Vagina (tissue), 2 donors: ENCODE data around the gene PANK1. TPM values are rescaled to one million over a fixed set of nuclear protein-coding genes. Genes with fewer than 3 reads are reported as not detected.
A peak's percentile ranks its signal among the peaks of the same experiment; 100 is the strongest.

Source experiments
- DNase-seq, 2 donors: peaks; one replicate each; pipeline ENCODE4 v3.0.0-alpha.2; 2017; ENCODE audit errors: extremely low spot score in 2 of 2
- H3K27ac ChIP-seq: fragments of 200-600 bp; sonication (generic); one replicate; pipeline ENCODE4 v1.5.1; 2019
- H3K27me3 ChIP-seq: fragments of 200-600 bp; sonication (generic); one replicate; pipeline ENCODE4 v1.5.1; 2019
- H3K36me3 ChIP-seq, 2 donors: fragments of 200-600 bp; sonication (generic); one replicate each; pipeline ENCODE4 v1.5.1; 2017 to 2019
- H3K4me1 ChIP-seq: fragments of 200-600 bp; sonication (generic); one replicate; pipeline ENCODE4 v1.5.1; 2019
- H3K4me3 ChIP-seq, 2 donors: fragments of 200-600 bp; sonication (generic); 1 replicate in 1 of 2; 2 replicates in 1 of 2; pipeline ENCODE4 v1.5.1; 2016 to 2019
- H3K9me3 ChIP-seq: fragments of 200-600 bp; sonication (generic); one replicate; pipeline ENCODE4 v1.5.1; 2019
- CTCF ChIP-seq, 3 experiments: fragments of 450-650 bp in 2 of 3; fragments of 200-600 bp in 1 of 3; sonication (generic) in 1 of 3; IDR thresholded peaks; one replicate each; pipeline ENCODE4 v1.5.1; 2017 to 2019; ENCODE audit warnings: antibody characterized with exemption in 3 of 3, mild to moderate bottlenecking in 2 of 3, moderate library complexity in 2 of 3
- POLR2A ChIP-seq, 2 donors: fragments of 450-650 bp; IDR thresholded peaks; one replicate each; pipeline ENCODE4 v1.6.1; 2017; ENCODE audit warnings: antibody characterized with exemption in 2 of 2, mild to moderate bottlenecking in 2 of 2, moderate library complexity in 2 of 2
- POLR2AphosphoS5 ChIP-seq, 2 donors: sonication (generic); formaldehyde crosslinking; IDR thresholded peaks; one replicate each; pipeline ENCODE4 v1.9.0; 2017; ENCODE audit warnings: antibody characterized with exemption in 2 of 2, mild to moderate bottlenecking in 2 of 2, low read depth in 1 of 2; ENCODE audit not compliant: insufficient read depth in 1 of 2
- intact Hi-C: fragments of 100-400 bp; cut with DNase I; formaldehyde crosslinking; loops from one replicate; pipeline ENCODE4 v1.15.1; 2023
- total RNA-seq: library from RNA; depleted of rRNA; stranded (reverse); fragments of >200 nt; gene quantifications from one replicate; pipeline ENCODE4 v1.2.3, GENCODE V29; 2016

The PANK1 gene
- total RNA-seq, 1 donor from 2014 or later = 10.3 TPM

- no peak overlapping the region for H3K4me3 ChIP-seq
- no peak for DNase-seq
- intact Hi-C loops = no loop called here
- TF ChIP-seq CTCF (IDR thresholded peaks at IDR 0.05) = no peak
- no peak for TF ChIP-seq POLR2A (IDR thresholded peaks at IDR 0.05)
- no peak for TF ChIP-seq POLR2AphosphoS5 (IDR thresholded peaks at IDR 0.05; ENCODE audit: insufficient read depth in 1 of 2, low read depth in 1 of 2)
- peaks cover 10% of the 10 kb centered on the region for H3K4me1 ChIP-seq
- H3K9me3 ChIP-seq = peaks cover 2% of the 10 kb centered on the region
- no peaks in the 10 kb centered on the region for H3K36me3 ChIP-seq
- no peak overlapping the region for H3K27ac ChIP-seq
- H3K27me3 ChIP-seq = no peaks in the 10 kb centered on the region
Measured at GRCh38 chr10:89649051-89649450, 4.0 kb upstream of the PANK1 start.

GRCh38 chr10:89648074-89648473, 3.0 kb upstream of the PANK1 start:
- H3K27me3 ChIP-seq = no peaks in the 10 kb centered on the region
- H3K36me3 ChIP-seq = no peaks in the 10 kb centered on the region
- TF ChIP-seq POLR2AphosphoS5 (IDR thresholded peaks at IDR 0.05; ENCODE audit: insufficient read depth in 1 of 2, low read depth in 1 of 2) (no peak), POLR2A (IDR thresholded peaks at IDR 0.05) (no peak), CTCF (IDR thresholded peaks at IDR 0.05) (no peak)
- no peak overlapping the region for H3K27ac ChIP-seq
- peaks cover 16% of the 10 kb centered on the region for H3K4me1 ChIP-seq
- no peak overlapping the region for H3K4me3 ChIP-seq
- no peak for DNase-seq
- intact Hi-C loops = no loop called here
- peaks cover 2% of the 10 kb centered on the region for H3K9me3 ChIP-seq

GRCh38 chr10:89646889-89647657, 2.0 kb upstream of the PANK1 start:
- intact Hi-C loops = no loop called here
- no peak for DNase-seq
- Histone ChIP-seq H3K4me1 (peaks cover 19% of the 10 kb centered on the region), H3K27ac (no peak overlapping the region), H3K36me3 (no peaks in the 10 kb centered on the region), H3K9me3 (peaks cover 2% of the 10 kb centered on the region), H3K4me3 (no peak overlapping the region), H3K27me3 (no peaks in the 10 kb centered on the region)
- no peak for TF ChIP-seq POLR2AphosphoS5 (IDR thresholded peaks at IDR 0.05; ENCODE audit: insufficient read depth in 1 of 2, low read depth in 1 of 2)
- no peak for TF ChIP-seq POLR2A (IDR thresholded peaks at IDR 0.05)
- no peak for TF ChIP-seq CTCF (IDR thresholded peaks at IDR 0.05)

DNA sequence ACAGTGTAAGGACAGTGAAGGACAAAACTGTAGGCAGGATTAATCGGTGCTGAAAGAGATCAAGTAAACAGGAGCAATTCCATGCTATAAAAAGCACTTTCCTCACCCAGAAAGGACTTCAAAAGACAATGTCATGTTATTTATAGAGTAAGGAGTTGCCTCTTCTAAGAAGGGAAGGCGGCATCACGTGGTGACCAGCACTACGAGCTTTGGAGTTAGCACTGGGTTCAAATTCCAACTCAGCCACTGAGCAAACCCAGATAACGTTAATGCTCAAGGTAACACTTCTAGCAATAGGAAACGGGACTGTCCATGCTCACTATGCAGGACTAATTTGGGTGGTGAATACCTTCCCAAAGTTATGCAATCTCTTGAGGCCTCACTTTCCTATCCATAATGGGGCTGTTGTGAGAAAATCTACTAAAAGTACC, 715 bp upstream of the PANK1 start:
- no peaks in the 10 kb centered on the region for H3K27me3 ChIP-seq
- TF ChIP-seq CTCF (IDR thresholded peaks at IDR 0.05) (no peak), POLR2AphosphoS5 (IDR thresholded peaks at IDR 0.05; ENCODE audit: insufficient read depth in 1 of 2, low read depth in 1 of 2) (no peak), POLR2A (IDR thresholded peaks at IDR 0.05) (no peak)
- peak overlapping the region; percentile 74 for H3K27ac ChIP-seq
- H3K36me3 ChIP-seq = no peaks in the 10 kb centered on the region
- H3K4me3 ChIP-seq = peak overlapping the region; percentile 66
- intact Hi-C loops = no loop called here
- peaks cover 2% of the 10 kb centered on the region for H3K9me3 ChIP-seq
- H3K4me1 ChIP-seq = peaks cover 19% of the 10 kb centered on the region
- no peak for DNase-seq

- peaks cover 19% of the 10 kb centered on the region for H3K4me1 ChIP-seq
- intact Hi-C loops = no loop called here
- DNase-seq = no peak
Measured at GRCh38 chr10:89644691-89644966, 413 bp downstream of the PANK1 start.

More at GRCh38 chr10:89644691-89644966, 413 bp downstream of the PANK1 start:
- Histone ChIP-seq H3K4me3 (peak overlapping the region; percentile 66), H3K27me3 (no peaks in the 10 kb centered on the region), H3K36me3 (no peaks in the 10 kb centered on the region), H3K9me3 (peaks cover 2% of the 10 kb centered on the region), H3K27ac (peak overlapping the region; percentile 74)
- TF ChIP-seq POLR2AphosphoS5 (IDR thresholded peaks at IDR 0.05; ENCODE audit: insufficient read depth in 1 of 2, low read depth in 1 of 2) (no peak), POLR2A (IDR thresholded peaks at IDR 0.05) (no peak)
